ENCODE results near the gene ARHGAP5.

- TF ChIP-seq POLR2A (IDR thresholded peaks at IDR 0.05) (no peak), CTCF (IDR thresholded peaks at IDR 0.05) (no peak)
Measured at GRCh38 chr14:32081901-32082300, 4.8 kb downstream of the ARHGAP5 start.

Data from body of pancreas (tissue), 4 donors.